Measurements from ENCODE around the gene RBBP5. TPM values are rescaled to one million over a fixed set of nuclear protein-coding genes. Genes with fewer than 3 reads are reported as not detected.

The RBBP5 gene
- total RNA-seq, 1 experiment from 2014 or later: 19.0 TPM

DNA sequence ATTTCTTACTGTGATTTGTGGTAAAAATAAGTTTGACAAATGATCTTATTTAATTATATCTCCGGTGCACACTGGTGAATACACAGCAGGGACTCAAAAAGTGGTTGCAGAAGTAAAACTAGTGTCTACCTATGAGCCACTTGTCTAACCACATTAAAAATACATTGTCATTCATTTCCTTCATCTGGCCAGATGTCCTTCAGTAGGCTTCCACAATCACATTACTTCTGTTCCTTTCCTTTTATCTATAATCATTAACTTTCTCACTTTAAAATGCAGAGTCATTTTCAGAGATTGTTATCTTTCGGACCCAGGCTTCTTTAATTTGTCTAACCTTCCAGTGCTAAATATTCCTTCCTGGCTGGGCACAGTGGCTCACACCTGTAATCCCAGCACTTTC, 3.0 kb downstream of the RBBP5 start:
- H3K27ac Mint-ChIP-seq (ENCODE audit: unreplicated experiment): no peak overlapping the region
- Histone ChIP-seq H3K27me3 (replicated peaks; ENCODE audit: control insufficient read depth, insufficient read depth, low read length) (no peaks in the 10 kb centered on the region), H3K36me3 (ENCODE audit: control insufficient read depth, insufficient read depth, low read length) (no peaks in the 10 kb centered on the region), H3K4me3 (ENCODE audit: low read depth, low read length) (no peak overlapping the region), H3K4me1 (peaks cover 4% of the 10 kb centered on the region), H3K9me3 (no peaks in the 10 kb centered on the region)
- no TSS peak for BruUV-seq (replicated peaks)
- H3K4me3 Mint-ChIP-seq (ENCODE audit: unreplicated experiment): no peak overlapping the region
- TF ChIP-seq, protein P1, sequence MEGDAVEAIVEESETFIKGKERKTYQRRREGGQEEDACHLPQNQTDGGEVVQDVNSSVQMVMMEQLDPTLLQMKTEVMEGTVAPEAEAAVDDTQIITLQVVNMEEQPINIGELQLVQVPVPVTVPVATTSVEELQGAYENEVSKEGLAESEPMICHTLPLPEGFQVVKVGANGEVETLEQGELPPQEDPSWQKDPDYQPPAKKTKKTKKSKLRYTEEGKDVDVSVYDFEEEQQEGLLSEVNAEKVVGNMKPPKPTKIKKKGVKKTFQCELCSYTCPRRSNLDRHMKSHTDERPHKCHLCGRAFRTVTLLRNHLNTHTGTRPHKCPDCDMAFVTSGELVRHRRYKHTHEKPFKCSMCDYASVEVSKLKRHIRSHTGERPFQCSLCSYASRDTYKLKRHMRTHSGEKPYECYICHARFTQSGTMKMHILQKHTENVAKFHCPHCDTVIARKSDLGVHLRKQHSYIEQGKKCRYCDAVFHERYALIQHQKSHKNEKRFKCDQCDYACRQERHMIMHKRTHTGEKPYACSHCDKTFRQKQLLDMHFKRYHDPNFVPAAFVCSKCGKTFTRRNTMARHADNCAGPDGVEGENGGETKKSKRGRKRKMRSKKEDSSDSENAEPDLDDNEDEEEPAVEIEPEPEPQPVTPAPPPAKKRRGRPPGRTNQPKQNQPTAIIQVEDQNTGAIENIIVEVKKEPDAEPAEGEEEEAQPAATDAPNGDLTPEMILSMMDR (IDR thresholded peaks at IDR 0.05; ENCODE audit: insufficient read depth in 1 of 2, low read depth in 1 of 2, low read length in 1 of 2, severe bottlenecking in 1 of 2, unreplicated experiment in 1 of 2): no peak
- H3K36me3 Mint-ChIP-seq (ENCODE audit: insufficient read depth, unreplicated experiment): peaks cover 22% of the 10 kb centered on the region
- no peak for DNase-seq
- CTCF ChIA-PET: no interaction called here
- H3K9me3 Mint-ChIP-seq (ENCODE audit: unreplicated experiment): no peaks in the 10 kb centered on the region
- POLR2A ChIA-PET: no interaction called here
- intact Hi-C loops (cut with micrococcal nuclease; ENCODE audit: unreplicated experiment): no loop called here
- H3K27me3 Mint-ChIP-seq (ENCODE audit: insufficient read depth, unreplicated experiment): no peaks in the 10 kb centered on the region
- peaks cover 11% of the 10 kb centered on the region for H3K4me1 Mint-ChIP-seq (ENCODE audit: low read depth, unreplicated experiment)

DNA sequence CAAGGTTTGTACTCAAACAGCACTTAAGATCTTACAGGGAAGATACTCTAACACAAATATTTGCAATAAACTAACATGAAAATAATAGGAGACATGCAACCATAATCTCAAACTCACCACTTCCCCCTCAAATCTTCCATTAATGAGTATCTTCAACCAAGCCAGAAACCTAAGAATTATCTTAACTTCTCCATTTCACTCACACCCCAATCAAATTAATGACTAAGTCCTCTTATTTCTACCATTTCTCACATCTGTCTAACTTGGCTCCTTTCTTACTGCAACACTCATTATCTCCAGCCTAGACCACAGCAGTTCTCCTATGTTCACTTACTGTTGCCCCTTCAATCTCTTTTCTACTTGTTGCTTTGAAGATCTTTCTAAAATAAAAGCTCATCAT, 10.4 kb downstream of the RBBP5 start:
- BruUV-seq (replicated peaks): no TSS peak
- H3K27me3 ChIP-seq (replicated peaks; ENCODE audit: control insufficient read depth, insufficient read depth, low read length): no peaks in the 10 kb centered on the region
- POLR2A ChIA-PET: no interaction called here
- Mint-ChIP-seq H3K9me3 (ENCODE audit: unreplicated experiment) (no peaks in the 10 kb centered on the region), H3K4me1 (ENCODE audit: low read depth, unreplicated experiment) (no peaks in the 10 kb centered on the region), H3K27ac (ENCODE audit: unreplicated experiment) (no peak overlapping the region), H3K36me3 (ENCODE audit: insufficient read depth, unreplicated experiment) (peaks cover 28% of the 10 kb centered on the region), H3K4me3 (ENCODE audit: unreplicated experiment) (no peak overlapping the region), H3K27me3 (ENCODE audit: insufficient read depth, unreplicated experiment) (no peaks in the 10 kb centered on the region)
- no peak for DNase-seq
- no peaks in the 10 kb centered on the region for H3K9me3 ChIP-seq
- TF ChIP-seq, protein P1 (IDR thresholded peaks at IDR 0.05; ENCODE audit: insufficient read depth in 1 of 2, low read depth in 1 of 2, low read length in 1 of 2, severe bottlenecking in 1 of 2, unreplicated experiment in 1 of 2): no peak
- no peaks in the 10 kb centered on the region; the same call in 1 of the 2 replicates for H3K36me3 ChIP-seq (ENCODE audit: control insufficient read depth, insufficient read depth, low read length)
- intact Hi-C loops (cut with micrococcal nuclease; ENCODE audit: unreplicated experiment): no loop called here
- CTCF ChIA-PET: no interaction called here
- H3K4me1 ChIP-seq: no peaks in the 10 kb centered on the region
- H3K4me3 ChIP-seq (ENCODE audit: low read depth, low read length): no peak overlapping the region

DNA sequence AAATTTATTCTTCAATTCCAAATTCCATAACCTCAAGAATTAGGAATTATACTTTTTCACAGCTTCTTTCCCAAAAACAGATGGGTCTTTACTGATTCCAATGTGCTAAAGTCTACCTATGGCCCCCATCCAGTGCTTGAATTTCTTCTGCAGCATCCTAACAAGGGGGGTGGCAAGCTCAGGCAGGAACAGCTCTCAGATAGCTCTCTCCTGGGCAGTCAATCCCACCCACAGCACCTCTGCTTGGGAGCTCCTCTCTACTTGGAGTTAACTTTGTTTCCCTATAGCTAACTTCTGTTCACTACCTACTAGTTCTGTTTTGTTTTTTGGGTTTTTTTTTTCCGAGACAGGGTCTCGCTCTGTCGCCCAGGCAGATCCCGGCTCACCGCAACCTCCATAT, 12.1 kb downstream of the RBBP5 start:
- peaks cover 42% of the 10 kb centered on the region for H3K36me3 Mint-ChIP-seq (ENCODE audit: insufficient read depth, unreplicated experiment)

More for the DNA sequence above, 12.1 kb downstream of the RBBP5 start:
- DNase-seq: no peak
- Mint-ChIP-seq H3K4me3 (ENCODE audit: unreplicated experiment) (no peak overlapping the region), H3K9me3 (ENCODE audit: unreplicated experiment) (no peaks in the 10 kb centered on the region), H3K27ac (ENCODE audit: unreplicated experiment) (no peak overlapping the region), H3K4me1 (ENCODE audit: low read depth, unreplicated experiment) (no peaks in the 10 kb centered on the region), H3K27me3 (ENCODE audit: insufficient read depth, unreplicated experiment) (no peaks in the 10 kb centered on the region)
- Histone ChIP-seq H3K4me1 (no peaks in the 10 kb centered on the region), H3K36me3 (ENCODE audit: control insufficient read depth, insufficient read depth, low read length) (peaks cover 2% of the 10 kb centered on the region; the same call in 1 of the 2 replicates), H3K9me3 (no peaks in the 10 kb centered on the region), H3K4me3 (ENCODE audit: low read depth, low read length) (no peak overlapping the region), H3K27me3 (replicated peaks; ENCODE audit: control insufficient read depth, insufficient read depth, low read length) (no peaks in the 10 kb centered on the region)
- intact Hi-C loops (cut with micrococcal nuclease; ENCODE audit: unreplicated experiment): no loop called here
- POLR2A ChIA-PET: interaction anchor here (0.6 kb wide), 1 partner anchor 23 kb away, joined by 3 read pairs; no protein-coding TSS in a partner anchor
- no TSS peak for BruUV-seq (replicated peaks)
- TF ChIP-seq, protein P1 (IDR thresholded peaks at IDR 0.05; ENCODE audit: insufficient read depth in 1 of 2, low read depth in 1 of 2, low read length in 1 of 2, severe bottlenecking in 1 of 2, unreplicated experiment in 1 of 2): no peak
- CTCF ChIA-PET: interaction anchor here (0.6 to 1.1 kb wide), 2 partner anchors 48 to 149 kb away, joined by 3 to 4 read pairs; no protein-coding TSS in a partner anchor

Measured in Caco-2 (cell line).